A673 (cell line): ENCODE measurements around the gene KPNB1. TPM values are rescaled to one million over a fixed set of nuclear protein-coding genes. Genes with fewer than 3 reads are reported as not detected.

ENCODE experiments used
- BruUV-seq: library from RNA; stranded (reverse); fragments of 400-500 nt; replicated peaks from 2 replicates; lab custom pipeline; 2021; lab: Mats Ljungman, UMichigan
- CTCF ChIA-PET: fragments of 300-600 bp; sonication (Branson Sonifier 250); formaldehyde crosslinking; loops from one replicate; lab custom pipeline; 2022; ENCODE audit warnings: antibody characterized with exemption; lab: Charles Lee
- POLR2A ChIA-PET: fragments of 300-600 bp; sonication (Branson Sonifier 250); formaldehyde crosslinking; loops from one replicate; lab custom pipeline; 2022; ENCODE audit warnings: antibody characterized with exemption; ENCODE audit not compliant: low non-redundant PET; lab: Charles Lee
- DNase-seq: peaks from one replicate; pipeline ENCODE4 v3.0.0-alpha.2; 2015; ENCODE audit warnings: low spot score
- H3K27ac ChIP-seq: fragments of 200-600 bp; sonication (generic); 2 replicates; pipeline ENCODE4 v1.5.1; 2016; ENCODE audit warnings: mixed run types, low read depth, mild to moderate bottlenecking, mixed read lengths, antibody characterized with exemption, low read length; ENCODE audit not compliant: poor library complexity, severe bottlenecking
- H3K27me3 ChIP-seq: fragments of 200-600 bp; sonication (generic); replicated peaks from 2 replicates; pipeline ENCODE4 v1.6.1; 2017; ENCODE audit warnings: mixed run types, low read depth, mild to moderate bottlenecking, mixed read lengths, antibody characterized with exemption, low read length; ENCODE audit not compliant: insufficient read depth, poor library complexity
- H3K36me3 ChIP-seq: fragments of 200-600 bp; sonication (generic); 2 replicates; pipeline ENCODE4 v1.6.1; 2016; ENCODE audit warnings: mixed run types, mild to moderate bottlenecking, mixed read lengths, antibody characterized with exemption, low read length; ENCODE audit not compliant: insufficient read depth, poor library complexity, severe bottlenecking
- H3K4me1 ChIP-seq: fragments of 200-600 bp; sonication (generic); 2 replicates; pipeline ENCODE4 v1.6.1; 2017; ENCODE audit warnings: mixed run types, mild to moderate bottlenecking, mixed read lengths, antibody characterized with exemption, low read length; ENCODE audit not compliant: insufficient read depth, poor library complexity, severe bottlenecking
- H3K4me3 ChIP-seq: fragments of 200-600 bp; sonication (generic); 2 replicates; pipeline ENCODE4 v1.5.1; 2016; ENCODE audit warnings: low read depth, mixed run types, mild to moderate bottlenecking, mixed read lengths, low read length; ENCODE audit not compliant: poor library complexity, severe bottlenecking
- H3K9me3 ChIP-seq: fragments of 200-600 bp; sonication (generic); 2 replicates; pipeline ENCODE4 v1.6.1; 2016; ENCODE audit warnings: mixed run types, low read depth, mild to moderate bottlenecking, mixed read lengths, antibody characterized with exemption, low read length; ENCODE audit not compliant: poor library complexity, severe bottlenecking
- CTCF ChIP-seq: fragments of 300-800, 200-600 bp; sonication (generic); conservative IDR thresholded peaks from 2 replicates; pipeline ENCODE4 v1.5.1; 2017; ENCODE audit warnings: low read depth, mild to moderate bottlenecking, antibody characterized with exemption, low read length, moderate library complexity, mixed read lengths
- EZH2 ChIP-seq: fragments of 200-600 bp; sonication (generic); IDR thresholded peaks from 2 replicates; pipeline ENCODE4 v1.6.1; 2017; ENCODE audit warnings: borderline replicate concordance, low read depth, mild to moderate bottlenecking, mixed read lengths, antibody characterized with exemption, low read length; ENCODE audit not compliant: poor library complexity, severe bottlenecking
- intact Hi-C: fragments of 100-400 bp; cut with micrococcal nuclease; formaldehyde crosslinking; loops from one replicate; pipeline ENCODE4 v1.10.0; 2022; ENCODE audit not compliant: unreplicated experiment
- total RNA-seq: library from RNA; stranded (reverse); gene quantifications from 2 replicates; pipeline ENCODE4 v1.2.3, GENCODE V29; 2021

The KPNB1 gene
- total RNA-seq, 1 experiment from 2014 or later: 429 TPM

- Histone ChIP-seq H3K9me3 (no peaks in the 10 kb centered on the region), H3K36me3 (no peaks in the 10 kb centered on the region), H3K27ac (no peak overlapping the region), H3K4me1 (no peaks in the 10 kb centered on the region), H3K27me3 (no peaks in the 10 kb centered on the region), H3K4me3 (no peak overlapping the region)
- ChIA-PET CTCF (no interaction called here), POLR2A (no interaction called here)
- no TSS peak for BruUV-seq
- TF ChIP-seq CTCF: no peak
- no peak for TF ChIP-seq EZH2
- DNase-seq: no peak
- intact Hi-C loops: no loop called here
Observed at GRCh38 chr17:47641202-47641601, 8.5 kb upstream of the KPNB1 start.

- CTCF ChIA-PET: no interaction called here
- H3K4me3 ChIP-seq: no peak overlapping the region
- H3K36me3 ChIP-seq: no peaks in the 10 kb centered on the region
- POLR2A ChIA-PET: no interaction called here
- no peaks in the 10 kb centered on the region for H3K27me3 ChIP-seq
- intact Hi-C loops: no loop called here
- no peak overlapping the region for H3K27ac ChIP-seq
- BruUV-seq: no TSS peak
- no peak for TF ChIP-seq EZH2
- TF ChIP-seq CTCF: no peak
- no peaks in the 10 kb centered on the region for H3K4me1 ChIP-seq
- H3K9me3 ChIP-seq: no peaks in the 10 kb centered on the region
- no peak for DNase-seq
Observed at GRCh38 chr17:47643116-47643515, 6.6 kb upstream of the KPNB1 start.

GRCh38 chr17:47644324-47644723 is 5.4 kb upstream of the KPNB1 start:
- Histone ChIP-seq H3K4me3 (no peak overlapping the region), H3K9me3 (no peaks in the 10 kb centered on the region), H3K4me1 (no peaks in the 10 kb centered on the region), H3K27me3 (no peaks in the 10 kb centered on the region), H3K27ac (no peak overlapping the region), H3K36me3 (no peaks in the 10 kb centered on the region)
- intact Hi-C loops: no loop called here
- ChIA-PET POLR2A (no interaction called here), CTCF (no interaction called here)
- no peak for DNase-seq
- no peak for TF ChIP-seq CTCF
- no peak for TF ChIP-seq EZH2
- BruUV-seq: no TSS peak
